A673 (cell line): ENCODE data around the gene KCNJ10. TPM values are rescaled to one million over a fixed set of nuclear protein-coding genes. Genes with fewer than 3 reads are reported as not detected.

ENCODE experiments used
- BruUV-seq: library from RNA; stranded (reverse); fragments of 400-500 nt; replicated peaks from 2 replicates; lab custom pipeline; 2021; lab: Mats Ljungman, UMichigan
- CTCF ChIA-PET: fragments of 300-600 bp; sonication (Branson Sonifier 250); formaldehyde crosslinking; loops from one replicate; lab custom pipeline; 2022; ENCODE audit warnings: antibody characterized with exemption; lab: Charles Lee
- POLR2A ChIA-PET: fragments of 300-600 bp; sonication (Branson Sonifier 250); formaldehyde crosslinking; loops from one replicate; lab custom pipeline; 2022; ENCODE audit warnings: antibody characterized with exemption; ENCODE audit not compliant: low non-redundant PET; lab: Charles Lee
- DNase-seq: peaks from one replicate; pipeline ENCODE4 v3.0.0-alpha.2; 2015; ENCODE audit warnings: low spot score
- H3K27ac ChIP-seq: fragments of 200-600 bp; sonication (generic); 2 replicates; pipeline ENCODE4 v1.5.1; 2016; ENCODE audit warnings: mixed run types, low read depth, mild to moderate bottlenecking, mixed read lengths, antibody characterized with exemption, low read length; ENCODE audit not compliant: poor library complexity, severe bottlenecking
- H3K27me3 ChIP-seq: fragments of 200-600 bp; sonication (generic); replicated peaks from 2 replicates; pipeline ENCODE4 v1.6.1; 2017; ENCODE audit warnings: mixed run types, low read depth, mild to moderate bottlenecking, mixed read lengths, antibody characterized with exemption, low read length; ENCODE audit not compliant: insufficient read depth, poor library complexity
- H3K36me3 ChIP-seq: fragments of 200-600 bp; sonication (generic); 2 replicates; pipeline ENCODE4 v1.6.1; 2016; ENCODE audit warnings: mixed run types, mild to moderate bottlenecking, mixed read lengths, antibody characterized with exemption, low read length; ENCODE audit not compliant: insufficient read depth, poor library complexity, severe bottlenecking
- H3K4me1 ChIP-seq: fragments of 200-600 bp; sonication (generic); 2 replicates; pipeline ENCODE4 v1.6.1; 2017; ENCODE audit warnings: mixed run types, mild to moderate bottlenecking, mixed read lengths, antibody characterized with exemption, low read length; ENCODE audit not compliant: insufficient read depth, poor library complexity, severe bottlenecking
- H3K4me3 ChIP-seq: fragments of 200-600 bp; sonication (generic); 2 replicates; pipeline ENCODE4 v1.5.1; 2016; ENCODE audit warnings: low read depth, mixed run types, mild to moderate bottlenecking, mixed read lengths, low read length; ENCODE audit not compliant: poor library complexity, severe bottlenecking
- H3K9me3 ChIP-seq: fragments of 200-600 bp; sonication (generic); 2 replicates; pipeline ENCODE4 v1.6.1; 2016; ENCODE audit warnings: mixed run types, low read depth, mild to moderate bottlenecking, mixed read lengths, antibody characterized with exemption, low read length; ENCODE audit not compliant: poor library complexity, severe bottlenecking
- EZH2 ChIP-seq: fragments of 200-600 bp; sonication (generic); IDR thresholded peaks from 2 replicates; pipeline ENCODE4 v1.6.1; 2017; ENCODE audit warnings: borderline replicate concordance, low read depth, mild to moderate bottlenecking, mixed read lengths, antibody characterized with exemption, low read length; ENCODE audit not compliant: poor library complexity, severe bottlenecking
- intact Hi-C: fragments of 100-400 bp; cut with micrococcal nuclease; formaldehyde crosslinking; loops from one replicate; pipeline ENCODE4 v1.10.0; 2022; ENCODE audit not compliant: unreplicated experiment
- total RNA-seq: library from RNA; stranded (reverse); gene quantifications from 2 replicates; pipeline ENCODE4 v1.2.3, GENCODE V29; 2021
- TF ChIP-seq, protein P1 (sequence below): fragments of 300-800, 200-600 bp; sonication (generic); conservative IDR thresholded peaks from 2 replicates; pipeline ENCODE4 v1.5.1; 2017; ENCODE audit warnings: low read depth, mild to moderate bottlenecking, antibody characterized with exemption, low read length, moderate library complexity, mixed read lengths

Gene KCNJ10
- total RNA-seq, 1 experiment from 2014 or later, result not detected

DNA sequence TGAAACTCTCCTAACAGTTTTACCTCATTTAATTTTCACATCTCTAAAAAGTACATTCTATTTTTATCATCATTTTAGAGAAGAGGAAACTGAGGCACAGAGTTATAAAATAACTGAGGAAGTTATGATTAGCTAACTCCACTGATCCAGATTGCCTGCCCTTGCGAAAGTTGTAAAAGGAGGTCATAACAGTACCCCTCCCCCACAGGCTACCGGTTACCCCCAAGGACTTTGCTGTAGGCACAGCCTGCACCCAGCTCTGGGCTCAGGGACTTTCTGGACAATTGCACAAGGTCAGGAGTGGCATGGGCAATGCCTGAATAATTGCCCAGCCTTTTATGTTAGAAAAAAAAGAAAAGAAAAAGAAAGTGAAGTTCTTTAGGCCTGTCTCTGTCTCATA, 60.9 kb downstream of the KCNJ10 start:
- no peak overlapping the region for H3K27ac ChIP-seq
- no peaks in the 10 kb centered on the region for H3K9me3 ChIP-seq
- no peak for DNase-seq
- TF ChIP-seq EZH2, result no peak
- TF ChIP-seq, protein P1, sequence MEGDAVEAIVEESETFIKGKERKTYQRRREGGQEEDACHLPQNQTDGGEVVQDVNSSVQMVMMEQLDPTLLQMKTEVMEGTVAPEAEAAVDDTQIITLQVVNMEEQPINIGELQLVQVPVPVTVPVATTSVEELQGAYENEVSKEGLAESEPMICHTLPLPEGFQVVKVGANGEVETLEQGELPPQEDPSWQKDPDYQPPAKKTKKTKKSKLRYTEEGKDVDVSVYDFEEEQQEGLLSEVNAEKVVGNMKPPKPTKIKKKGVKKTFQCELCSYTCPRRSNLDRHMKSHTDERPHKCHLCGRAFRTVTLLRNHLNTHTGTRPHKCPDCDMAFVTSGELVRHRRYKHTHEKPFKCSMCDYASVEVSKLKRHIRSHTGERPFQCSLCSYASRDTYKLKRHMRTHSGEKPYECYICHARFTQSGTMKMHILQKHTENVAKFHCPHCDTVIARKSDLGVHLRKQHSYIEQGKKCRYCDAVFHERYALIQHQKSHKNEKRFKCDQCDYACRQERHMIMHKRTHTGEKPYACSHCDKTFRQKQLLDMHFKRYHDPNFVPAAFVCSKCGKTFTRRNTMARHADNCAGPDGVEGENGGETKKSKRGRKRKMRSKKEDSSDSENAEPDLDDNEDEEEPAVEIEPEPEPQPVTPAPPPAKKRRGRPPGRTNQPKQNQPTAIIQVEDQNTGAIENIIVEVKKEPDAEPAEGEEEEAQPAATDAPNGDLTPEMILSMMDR, result no peak
- no peaks in the 10 kb centered on the region for H3K4me1 ChIP-seq
- BruUV-seq, result no TSS peak
- H3K27me3 ChIP-seq, result peaks cover 6% of the 10 kb centered on the region
- no peak overlapping the region for H3K4me3 ChIP-seq
- intact Hi-C loops, result loop anchor here (5.0 to 10.0 kb wide), 5 partner anchors 117 to 877 kb away; partner anchors contain the start of gene DUSP23
- H3K36me3 ChIP-seq, result no peaks in the 10 kb centered on the region
- CTCF ChIA-PET, result no interaction called here
- POLR2A ChIA-PET, result no interaction called here

DNA sequence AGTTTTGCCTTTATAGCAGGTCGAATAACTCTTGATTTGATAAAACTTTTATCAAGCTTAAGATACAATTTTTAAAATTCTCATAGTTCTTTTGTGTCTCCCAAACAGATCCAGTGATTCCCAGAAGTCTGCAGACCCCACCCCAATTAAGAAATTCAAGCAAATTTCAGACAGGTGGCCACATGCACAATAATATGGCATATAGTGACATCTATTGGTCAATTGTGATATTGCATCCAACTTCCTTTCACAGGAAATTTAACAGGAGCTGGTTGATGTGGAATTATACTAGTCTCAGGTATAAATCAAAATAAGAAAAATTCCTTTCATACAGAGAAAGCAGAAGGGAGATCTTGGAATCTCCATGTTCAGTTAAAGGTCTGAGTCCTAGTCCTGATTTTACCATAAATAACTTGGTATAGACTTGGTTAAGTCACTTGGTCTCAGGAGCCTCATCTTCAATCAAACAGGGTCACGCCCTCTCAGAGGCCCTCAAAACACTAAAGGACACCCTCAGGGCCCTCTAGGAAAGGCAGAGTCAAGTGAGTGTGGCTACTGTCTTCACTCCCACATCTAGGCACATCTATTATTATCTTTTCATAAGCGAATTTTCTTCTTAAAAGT, 62.3 kb downstream of the KCNJ10 start:
- intact Hi-C loops, result loop anchor here (2.0 to 10.0 kb wide), 7 partner anchors 71 to 875 kb away; partner anchors contain the start of gene DUSP23
- Histone ChIP-seq H3K27ac (no peak overlapping the region), H3K4me3 (no peak overlapping the region), H3K9me3 (no peaks in the 10 kb centered on the region), H3K4me1 (no peaks in the 10 kb centered on the region), H3K27me3 (peaks cover 5% of the 10 kb centered on the region), H3K36me3 (no peaks in the 10 kb centered on the region)
- CTCF ChIA-PET, result interaction anchor here (0.6 to 1.8 kb wide), 26 partner anchors 10 to 875 kb away, joined by 3 to 11 read pairs (median 4); partner anchors contain the start of genes DUSP23 and PIGM
- POLR2A ChIA-PET, result no interaction called here
- no peak for TF ChIP-seq EZH2
- TF ChIP-seq, protein P1, result peak; percentile 83
- no TSS peak for BruUV-seq
- DNase-seq, result peak; percentile 48

DNA sequence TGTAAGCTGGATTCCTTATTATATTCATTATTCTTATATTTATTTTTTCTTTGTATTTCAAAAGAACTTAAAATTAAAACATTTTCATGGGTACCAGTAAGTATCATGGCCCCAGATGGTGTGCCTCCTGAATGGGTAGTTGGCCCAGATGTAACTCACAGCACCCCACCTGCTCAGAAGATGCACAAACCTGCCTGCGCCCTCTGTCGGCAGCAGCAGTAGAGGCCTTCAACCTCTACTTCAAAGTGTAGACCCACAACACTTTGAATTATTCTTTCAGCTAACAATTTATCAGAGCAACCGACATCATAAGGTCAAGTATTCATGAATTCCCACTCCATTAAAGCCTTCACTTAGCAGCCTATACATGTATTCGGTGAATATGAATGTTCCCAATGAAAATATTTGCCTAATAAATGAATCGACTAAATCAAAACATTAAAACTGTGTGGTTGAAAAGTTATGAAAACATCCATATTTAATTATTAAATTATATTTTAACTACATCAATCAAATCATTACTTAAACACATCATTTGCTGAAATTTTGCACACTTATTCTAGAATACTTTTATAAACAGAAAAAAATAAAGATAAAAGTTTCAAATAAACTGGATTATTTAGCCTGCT, 63.5 kb downstream of the KCNJ10 start:
- no TSS peak for BruUV-seq
- H3K4me1 ChIP-seq, result no peaks in the 10 kb centered on the region
- peak; percentile 74 for DNase-seq
- H3K9me3 ChIP-seq, result no peaks in the 10 kb centered on the region
- CTCF ChIA-PET, result interaction anchor here (0.6 to 1.8 kb wide), 7 partner anchors 11 to 226 kb away, joined by 3 to 11 read pairs (median 5); partner anchors contain the start of genes DUSP23 and PIGM
- H3K27me3 ChIP-seq, result no peaks in the 10 kb centered on the region
- intact Hi-C loops, result loop anchor here (2.0 to 10.0 kb wide), 7 partner anchors 70 to 874 kb away; partner anchors contain the start of gene DUSP23
- H3K4me3 ChIP-seq, result no peak overlapping the region
- no peaks in the 10 kb centered on the region for H3K36me3 ChIP-seq
- TF ChIP-seq EZH2, result no peak
- TF ChIP-seq, protein P1, result peak; percentile 96
- POLR2A ChIA-PET, result interaction anchor here (0.7 kb wide), 1 partner anchor 522 kb away, joined by 32 read pairs; no protein-coding TSS in a partner anchor
- H3K27ac ChIP-seq, result no peak overlapping the region
